GM03348 (cell line): Measurements from ENCODE around the gene LAMB3.
A peak's percentile ranks its signal among the peaks of the same experiment; 100 is the strongest.

Source experiments
- DNase-seq: peaks from one replicate; pipeline ENCODE4 v3.0.0; 2012; ENCODE audit warnings: low spot score

LAMB3 gene

DNA sequence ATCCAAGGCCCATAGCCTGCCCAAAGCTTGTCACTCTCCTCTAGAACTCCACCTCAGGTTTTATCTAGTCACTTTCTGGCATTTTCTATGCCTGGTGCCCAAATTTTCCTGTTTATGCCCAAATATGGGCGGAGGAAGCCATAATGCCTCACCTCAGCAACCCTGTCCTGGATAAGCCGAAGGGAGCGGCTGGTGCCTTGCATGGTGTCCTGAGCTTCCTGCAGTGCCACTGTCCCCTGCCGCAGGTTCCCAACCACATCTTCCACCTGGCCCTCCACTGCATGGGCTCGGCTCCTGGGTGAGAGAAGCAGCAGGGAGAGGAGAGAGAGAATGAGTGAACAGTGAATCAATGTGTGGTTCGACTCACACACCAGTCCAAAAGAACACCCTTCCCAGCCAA, 34.5 kb downstream of the LAMB3 start:
- no peak for DNase-seq

- no peak for DNase-seq
Measured at GRCh38 chr1:209617047-209617673, 35.1 kb downstream of the LAMB3 start.

DNA sequence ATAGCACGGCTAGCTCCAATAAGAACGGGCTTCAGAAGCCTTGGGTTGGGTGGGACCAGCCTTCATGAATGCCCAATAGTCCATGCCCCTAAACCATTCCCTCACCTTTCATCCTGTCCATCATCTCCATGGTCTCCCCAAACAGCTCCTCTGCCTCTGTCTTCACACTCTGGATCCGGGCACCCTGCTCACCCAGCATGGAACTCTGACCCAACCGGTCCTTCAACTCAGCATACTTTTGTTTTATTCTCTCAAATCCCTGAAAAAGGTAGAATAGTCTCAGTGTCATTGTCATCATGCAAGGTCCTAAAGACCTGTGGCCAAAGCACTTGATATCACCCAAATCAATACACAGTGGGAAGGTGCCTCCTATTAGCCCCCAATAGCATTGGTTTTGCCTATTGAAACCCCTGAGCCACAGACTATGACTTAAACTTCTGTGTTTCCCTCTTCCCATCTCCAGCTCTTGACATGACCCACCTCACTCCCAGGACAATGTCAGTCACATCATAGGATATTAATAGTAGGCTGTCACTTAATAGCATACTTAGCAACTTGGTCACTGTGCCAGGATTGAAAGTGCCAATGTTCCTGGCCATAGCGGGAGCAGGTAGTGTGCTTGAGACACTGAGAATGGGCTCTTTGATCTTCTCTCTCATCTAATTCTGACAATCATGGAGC, 35.7 kb downstream of the LAMB3 start:
- no peak for DNase-seq

GRCh38 chr1:209614906-209615305, 37.3 kb downstream of the LAMB3 start:
- no peak for DNase-seq

DNA sequence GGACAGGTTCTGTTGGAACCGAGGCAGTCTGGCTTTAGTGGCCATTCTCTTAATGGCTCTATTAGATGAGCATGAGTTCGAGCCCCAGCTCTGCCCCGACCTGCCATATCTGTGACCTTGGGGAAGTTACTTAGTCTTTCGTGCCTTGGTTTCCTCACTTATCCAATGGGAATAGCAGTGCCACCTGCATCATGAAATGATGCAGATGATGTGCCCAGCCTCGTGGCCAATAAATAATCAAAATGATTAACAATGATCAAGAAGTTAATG, 38.1 kb downstream of the LAMB3 start:
- DNase-seq, result no peak

- no peak for DNase-seq
Measured at GRCh38 chr1:209613400-209614150, 38.6 kb downstream of the LAMB3 start.

DNA sequence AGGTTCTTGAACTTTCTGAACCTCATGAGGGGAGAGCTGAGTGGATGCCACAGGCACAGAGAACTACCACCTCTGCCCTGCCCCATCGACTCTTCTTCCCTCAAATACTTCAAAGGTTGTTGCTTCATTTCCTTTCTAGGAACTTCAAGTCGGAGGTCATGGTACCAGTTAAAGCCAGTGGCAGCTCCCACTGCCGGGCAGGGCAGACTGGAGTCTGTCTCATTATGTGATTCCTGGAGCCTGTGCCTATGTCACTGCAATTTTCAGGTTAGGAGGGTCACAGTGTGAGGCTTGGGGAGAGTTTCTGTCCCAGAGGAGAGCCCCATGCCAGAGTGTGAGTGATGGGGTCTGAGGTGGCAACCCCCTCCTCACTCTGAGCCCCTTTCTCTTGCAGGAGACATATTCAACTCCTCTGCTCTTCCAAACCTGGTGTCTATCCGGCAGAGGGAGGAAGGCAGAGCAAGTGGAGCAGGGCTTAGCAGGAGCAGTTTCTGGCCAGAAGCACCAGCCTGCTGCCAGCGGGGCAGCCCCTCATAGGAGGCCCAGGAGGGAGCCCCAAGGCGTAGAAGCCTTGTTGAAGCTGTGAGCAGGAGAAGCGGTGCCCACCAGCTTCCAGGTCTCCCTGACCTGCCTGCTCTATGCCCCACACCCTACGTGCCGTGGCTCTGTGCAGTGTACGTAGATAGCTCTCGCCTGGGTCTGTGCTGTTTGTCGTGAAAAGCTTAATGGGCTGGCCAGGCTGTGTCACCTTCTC, 39.4 kb downstream of the LAMB3 start:
- no peak for DNase-seq

DNA sequence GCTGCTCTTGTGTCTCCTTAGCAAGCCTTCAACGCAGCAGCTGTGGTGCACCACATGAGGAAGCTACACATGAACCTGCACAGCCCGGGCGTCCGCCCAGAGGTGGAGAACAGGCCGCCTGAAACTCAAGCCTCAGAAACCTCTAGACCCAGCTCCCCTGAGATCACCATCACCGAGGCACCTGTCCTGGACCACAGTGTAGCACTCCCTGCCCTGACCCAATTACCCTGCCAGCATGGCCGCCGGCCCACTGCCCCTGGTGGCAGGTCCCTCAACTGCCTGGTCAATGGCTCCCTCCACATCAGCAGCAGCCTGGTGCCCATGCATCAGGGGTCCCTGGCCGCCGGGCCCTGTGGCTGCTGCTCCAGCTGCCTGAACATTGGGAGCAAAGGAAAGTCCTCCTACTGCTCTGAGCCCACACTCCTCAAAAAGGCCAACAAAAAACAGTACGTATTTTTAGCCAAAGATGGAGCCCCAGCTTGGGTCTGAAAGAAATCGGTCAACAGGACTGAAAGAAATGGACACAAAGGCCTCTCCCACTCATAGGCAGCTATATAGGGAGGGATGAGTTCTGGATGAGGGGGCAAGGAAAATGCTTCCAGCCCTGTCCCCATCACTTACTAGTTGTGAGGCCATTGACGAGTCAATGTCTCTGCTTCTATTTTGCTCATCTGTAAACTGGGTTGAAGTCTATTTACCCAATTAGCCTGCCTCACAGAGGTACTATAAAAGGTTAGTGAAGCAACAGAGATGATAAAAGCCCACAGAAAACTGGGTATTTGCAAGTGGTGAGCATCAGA, 40.3 kb downstream of the LAMB3 start:
- DNase-seq, result no peak

GRCh38 chr1:209610631-209610905, 41.7 kb downstream of the LAMB3 start:
- DNase-seq, result no peak

- no peak for DNase-seq
Measured at GRCh38 chr1:209609791-209610630, 42.2 kb downstream of the LAMB3 start.

DNA sequence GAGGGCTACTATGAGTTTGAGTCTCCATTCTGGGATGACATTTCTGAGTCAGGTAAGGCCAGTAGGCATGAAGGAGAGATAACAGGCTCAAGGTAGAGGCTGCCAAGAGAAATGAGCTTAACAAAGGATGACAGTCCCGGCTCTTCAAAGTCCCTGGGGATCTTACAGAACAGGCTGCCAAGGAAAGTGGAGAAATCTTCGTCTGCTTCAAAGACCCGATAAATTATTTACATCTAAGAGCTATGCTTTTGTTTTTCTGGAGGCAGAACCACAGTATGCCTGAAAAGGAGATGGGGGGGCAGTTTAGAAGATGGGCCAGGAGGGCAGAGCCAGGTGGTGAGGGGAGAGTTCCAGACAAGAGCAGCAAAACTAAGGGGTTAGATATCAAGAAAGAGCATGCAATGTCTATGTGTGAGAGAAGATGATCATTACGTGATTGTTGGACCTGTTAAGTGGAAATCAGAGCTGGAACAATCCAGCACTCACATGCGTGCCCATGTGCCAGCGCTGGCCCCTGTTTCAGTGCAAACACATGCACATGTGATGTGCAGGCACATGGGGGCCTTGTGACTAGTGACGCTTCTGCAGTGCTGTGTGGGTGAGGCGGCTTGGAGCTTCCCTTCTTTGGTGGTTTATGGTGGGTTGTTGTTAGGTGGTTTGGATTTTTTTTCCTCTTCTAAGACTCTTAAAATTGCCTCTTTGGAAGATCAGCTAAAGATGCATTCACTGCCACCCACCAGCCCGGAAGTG, 43.0 kb downstream of the LAMB3 start:
- DNase-seq, result no peak

GRCh38 chr1:209607795-209608178, 44.4 kb downstream of the LAMB3 start:
- no peak for DNase-seq

- DNase-seq, result peak; percentile 45
Measured at GRCh38 chr1:209607102-209607794, 45.0 kb downstream of the LAMB3 start.

DNA sequence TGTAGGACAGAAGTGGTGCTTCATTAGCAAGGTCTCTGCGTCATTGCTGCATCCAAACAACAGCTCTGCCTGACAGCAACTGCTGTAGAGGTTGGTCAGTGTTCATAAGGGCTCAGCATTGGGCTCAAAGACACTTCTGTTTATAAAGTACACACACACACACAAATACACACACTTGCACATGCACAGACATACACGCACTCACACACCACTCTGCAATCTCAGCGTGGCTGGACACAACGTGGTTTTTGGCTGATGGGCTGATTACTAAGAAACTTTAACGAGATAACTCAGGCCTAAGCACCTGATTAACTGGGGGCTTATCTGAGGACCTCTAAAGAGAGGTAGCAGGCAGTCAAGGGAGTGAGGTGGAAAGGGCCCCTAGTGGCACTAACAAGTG, 48.3 kb downstream of the LAMB3 start:
- DNase-seq, result no peak

DNA sequence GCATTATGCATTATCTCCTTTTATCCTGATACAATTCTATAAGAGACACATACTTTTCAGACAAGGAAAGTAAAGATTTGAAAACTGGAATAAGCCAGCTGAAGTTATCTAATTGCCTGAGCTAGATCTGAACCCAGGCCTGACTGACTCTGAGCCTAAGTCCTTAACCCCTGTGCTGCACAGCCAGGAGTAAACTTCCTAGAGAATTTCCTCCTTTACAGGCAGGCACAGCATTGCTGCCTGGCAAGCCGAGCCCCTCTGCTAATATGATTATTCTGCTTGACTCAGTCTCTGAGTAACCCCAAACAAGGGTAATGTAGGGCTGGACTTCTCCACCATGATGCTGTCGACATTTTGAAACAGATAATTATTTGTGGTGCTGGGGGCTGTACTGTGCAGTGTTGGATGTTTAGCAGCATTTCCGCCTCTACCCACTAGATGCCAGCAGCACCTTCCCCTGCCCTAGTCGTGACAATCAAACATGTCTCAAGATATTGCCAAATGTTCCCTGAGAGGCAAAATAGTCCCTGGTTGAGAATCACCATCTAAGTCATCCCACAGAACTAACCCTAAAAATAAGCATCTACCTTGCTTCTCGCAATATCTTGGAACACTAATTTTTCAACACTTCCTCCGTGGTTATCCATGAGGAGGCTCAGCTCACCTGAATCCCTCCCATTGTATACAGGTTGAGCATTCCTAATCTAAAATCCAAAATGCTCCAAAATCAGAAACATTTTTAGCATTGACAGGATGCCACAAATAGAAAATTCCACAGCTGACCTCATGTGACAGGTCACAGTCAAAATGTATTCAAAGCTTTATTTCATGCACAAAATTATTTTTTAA, 50.2 kb downstream of the LAMB3 start:
- peak; percentile 57 for DNase-seq

- no peak for DNase-seq
Measured at GRCh38 chr1:209600541-209600940, 51.7 kb downstream of the LAMB3 start.

DNA sequence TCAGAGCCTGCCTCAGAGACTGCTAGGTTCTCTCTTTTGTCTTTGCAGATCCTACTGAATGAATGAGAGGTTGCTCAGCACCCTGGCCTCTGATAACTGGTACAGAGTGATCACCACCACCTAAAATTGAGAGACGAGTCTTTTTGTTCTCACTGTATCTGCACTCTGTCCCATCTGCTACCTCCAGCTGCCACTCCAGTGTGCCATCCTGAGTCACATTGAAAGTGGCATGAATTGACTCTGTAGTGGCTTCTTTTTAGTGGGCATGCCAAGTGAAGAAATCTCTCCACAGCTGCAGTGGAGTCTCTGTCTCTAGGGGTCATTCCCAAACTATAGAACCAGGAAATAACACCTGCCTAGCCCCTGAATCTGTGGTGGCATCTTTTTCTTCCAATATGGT, 54.0 kb downstream of the LAMB3 start:
- DNase-seq, result no peak

DNA sequence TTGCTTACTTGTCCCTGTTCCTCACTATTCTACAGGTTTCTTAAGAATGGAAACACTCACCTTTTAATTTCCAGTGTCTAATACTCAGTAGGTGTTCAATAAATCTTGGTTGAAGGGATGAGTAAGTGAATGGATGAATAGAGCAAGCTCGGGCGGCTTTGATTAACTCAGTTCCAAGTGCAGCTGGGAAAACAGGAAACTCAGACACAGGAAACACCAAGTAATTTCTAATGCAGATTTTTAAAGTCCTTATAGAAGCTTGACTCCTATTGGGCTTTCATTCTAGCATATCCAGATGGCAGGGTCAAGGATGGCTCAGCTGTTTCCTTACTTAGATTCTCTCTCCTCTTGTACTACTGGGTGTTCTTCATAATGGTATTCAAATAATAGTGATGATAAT, 54.7 kb downstream of the LAMB3 start:
- DNase-seq, result no peak
